ENCODE measurements around the gene MPHOSPH8. TPM values are rescaled to one million over a fixed set of nuclear protein-coding genes. Genes with fewer than 3 reads are reported as not detected.
"Not testable (repeated sequence)": the region's sequence is repeated elsewhere in the genome, so short reads cannot be mapped to it uniquely, and the experiment has no call there.

The MPHOSPH8 gene
- total and polyA plus RNA-seq, 10 donors, result 16.6 to 59.6 (median 42.2) TPM

GRCh38 chr13:19632915-19633478 is 462 bp upstream of the MPHOSPH8 start:
- TF ChIP-seq POLR2A (IDR thresholded peaks at IDR 0.05) (no peak), CTCF (IDR thresholded peaks at IDR 0.05 in 8 of 11, conservative IDR thresholded peaks at IDR 0.05 in 3 of 11) (no peak), POLR2AphosphoS5 (IDR thresholded peaks at IDR 0.05) (no peak)
- Histone ChIP-seq H3K9me3 (peaks cover 0 to 10% (median 0%) of the 10 kb centered on the region in 8 donors), H3K4me1 (peaks cover 14 to 48% (median 42%) of the 10 kb centered on the region in 6 donors), H3K36me3 (peaks cover 0 to 14% (median 0%) of the 10 kb centered on the region in 6 donors), H3K4me3 (peak overlapping the region; percentile 64 to 96 (median 77)), H3K27me3 (replicated peaks in 1 of 7) (no peaks in the 10 kb centered on the region), H3K27ac (peak overlapping the region; percentile 87 to 98 (median 94))
- no peak for DNase-seq
- intact Hi-C loops (cut with DNase I; ENCODE audit: low total_unique reads), result loop anchor here (10.0 kb wide), 1 partner anchor 232 kb away; the partner anchor contains the start of gene ZMYM5
- WGBS, 5 donors, result 17 to 22% (median 18%) methylated on average over 19 to 25 of the region's 25 CpGs

- H3K27ac ChIP-seq, result peak overlapping the region; percentile 87 to 98 (median 94)
- peaks cover 0 to 10% (median 0%) of the 10 kb centered on the region in 8 donors for H3K9me3 ChIP-seq
- intact Hi-C loops (cut with DNase I; ENCODE audit: low total_unique reads), result loop anchor here (10.0 kb wide), 1 partner anchor 231 kb away; the partner anchor contains the start of gene ZMYM5
- peaks cover 14 to 61% (median 47%) of the 10 kb centered on the region in 6 donors for H3K4me1 ChIP-seq
- TF ChIP-seq POLR2AphosphoS5 (IDR thresholded peaks at IDR 0.05) (no peak), CTCF (IDR thresholded peaks at IDR 0.05 in 8 of 11, conservative IDR thresholded peaks at IDR 0.05 in 3 of 11) (no peak), POLR2A (IDR thresholded peaks at IDR 0.05) (no peak)
- peak overlapping the region; percentile 64 to 96 (median 77) for H3K4me3 ChIP-seq
- 1% methylated on average over 12 of the region's 12 CpGs for WGBS, 5 donors
- H3K36me3 ChIP-seq, result peaks cover 0 to 19% (median 0%) of the 10 kb centered on the region in 6 donors
- DNase-seq, result no peak
- no peaks in the 10 kb centered on the region for H3K27me3 ChIP-seq (replicated peaks in 1 of 7)
These were observed 839 bp downstream of the MPHOSPH8 start for GRCh38 chr13:19634256-19634740.

DNA sequence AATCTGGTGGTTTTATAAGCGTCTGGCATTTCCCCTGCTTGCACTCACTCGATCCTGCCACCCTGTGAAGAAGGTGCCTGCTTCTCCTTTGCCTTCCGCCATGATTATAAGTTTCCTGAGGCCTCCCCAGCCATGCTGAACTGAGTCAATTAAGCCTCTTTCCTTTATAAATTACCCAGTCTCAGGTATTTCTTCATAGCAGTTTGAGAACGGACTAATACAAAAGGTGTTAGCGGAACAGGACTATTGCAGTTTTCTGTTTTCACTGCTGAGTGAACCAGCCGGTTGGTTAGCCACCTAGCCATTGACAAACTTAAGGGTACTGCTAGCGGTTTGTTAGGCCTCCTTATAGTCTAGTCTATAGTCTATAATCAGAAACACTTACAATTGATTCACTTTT is 2.5 kb downstream of the MPHOSPH8 start:
- H3K27me3 ChIP-seq (replicated peaks in 1 of 7); DNase-seq; H3K9me3 ChIP-seq; H3K27ac ChIP-seq: not testable (repeated sequence)
- 83 to 86% (median 84%) methylated on average over 7 of the region's 7 CpGs for WGBS, 5 donors
- intact Hi-C loops (cut with DNase I; ENCODE audit: low total_unique reads), result loop anchor here (10.0 kb wide), 1 partner anchor 229 kb away; the partner anchor contains the start of gene ZMYM5
- Histone ChIP-seq H3K4me1 (peaks cover 14 to 72% (median 52%) of the 10 kb centered on the region in 6 donors), H3K4me3 (peak overlapping the region in 2 of 8 donors; percentile 69 to 96), H3K36me3 (peaks cover 0 to 21% (median 0%) of the 10 kb centered on the region in 6 donors)

- Histone ChIP-seq H3K4me1 (peaks cover 0 to 30% (median 7%) of the 10 kb centered on the region in 6 donors), H3K27ac (no peak overlapping the region), H3K9me3 (no peaks in the 10 kb centered on the region), H3K4me3 (no peak overlapping the region), H3K27me3 (replicated peaks in 1 of 7) (no peaks in the 10 kb centered on the region), H3K36me3 (peaks cover 0 to 76% (median 51%) of the 10 kb centered on the region in 6 donors)
- TF ChIP-seq CTCF (IDR thresholded peaks at IDR 0.05 in 8 of 11, conservative IDR thresholded peaks at IDR 0.05 in 3 of 11) (no peak), POLR2A (IDR thresholded peaks at IDR 0.05) (no peak), POLR2AphosphoS5 (IDR thresholded peaks at IDR 0.05) (no peak)
- intact Hi-C loops (cut with DNase I; ENCODE audit: low total_unique reads), result no loop called here
- DNase-seq, result no peak
- WGBS, 5 donors, result 92 to 99% (median 95%) methylated on average over 3 of the region's 3 CpGs
These were observed 10.2 kb downstream of the MPHOSPH8 start for GRCh38 chr13:19643652-19644051.

Measured in spleen (tissue), 11 donors.